Left ventricle myocardium inferior (tissue), 1 donor: ENCODE data around the gene WAC. TPM values are rescaled to one million over a fixed set of nuclear protein-coding genes. Genes with fewer than 3 reads are reported as not detected.

Source experiments
- DNase-seq: peaks from one replicate; pipeline ENCODE4 v3.0.0-alpha.2; 2020
- H3K27ac ChIP-seq: fragments of 200-600 bp; replicated peaks from 2 replicates; pipeline ENCODE4 v1.8.0; 2021
- H3K27me3 ChIP-seq: fragments of 200-600 bp; 2 replicates; pipeline ENCODE4 v1.8.0; 2021; ENCODE audit warnings: low read depth
- H3K36me3 ChIP-seq: fragments of 200-600 bp; 2 replicates; pipeline ENCODE4 v1.8.0; 2021
- H3K4me1 ChIP-seq: fragments of 200-600 bp; 2 replicates; pipeline ENCODE4 v1.8.0; 2021
- H3K4me3 ChIP-seq: fragments of 200-600 bp; 2 replicates; pipeline ENCODE4 v1.8.0; 2021; ENCODE audit warnings: mild to moderate bottlenecking, moderate library complexity
- H3K9me3 ChIP-seq: fragments of 200-600 bp; replicated peaks from 2 replicates; pipeline ENCODE4 v1.8.0; 2021
- CTCF ChIP-seq: fragments of 200-600 bp; IDR thresholded peaks from 2 replicates; pipeline ENCODE4 v1.8.0; 2021; ENCODE audit warnings: antibody characterized with exemption, mild to moderate bottlenecking, borderline replicate concordance
- intact Hi-C: fragments of 100-400 bp; cut with micrococcal nuclease; formaldehyde crosslinking; loops from one replicate; pipeline ENCODE4 v1.11.0; 2022
- total RNA-seq: library from RNA; stranded (reverse); fragmentation: NEBNext Ultra II Directional; extraction: Animal tissue kit (Norgen Biotek cat#: 25700); gene quantifications from one replicate; pipeline ENCODE4 v1.2.1, GENCODE V29; 2021
- donor health status: DM: no; HTN: yes; CAD: no; lungs with severe emphysema.

WAC gene
- total RNA-seq, 1 donor from 2014 or later, result 103 TPM

DNA sequence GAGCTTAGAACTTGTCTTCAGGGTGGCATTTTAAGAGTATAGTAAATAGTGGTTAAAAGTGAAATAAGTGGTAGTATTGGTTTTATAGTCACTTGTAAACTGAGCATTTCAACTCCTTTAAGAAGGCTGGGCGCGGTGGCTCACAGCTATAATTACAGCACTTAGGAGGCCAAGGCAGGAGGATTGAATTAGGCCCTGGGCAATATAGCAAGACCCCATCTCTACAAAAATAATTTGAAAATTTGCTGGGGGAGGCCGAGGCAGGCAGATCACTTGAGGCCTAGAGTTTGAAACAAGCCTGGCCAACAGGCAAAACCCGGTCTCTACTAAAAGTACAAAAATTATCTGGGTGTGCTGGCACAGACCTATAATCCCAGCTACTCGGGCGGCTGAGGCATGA is 80.0 kb downstream of the WAC start:
- Histone ChIP-seq H3K36me3 (peaks cover 98% of the 10 kb centered on the region), H3K27ac (no peak overlapping the region), H3K4me1 (peaks cover 24% of the 10 kb centered on the region), H3K9me3 (no peaks in the 10 kb centered on the region), H3K27me3 (no peaks in the 10 kb centered on the region), H3K4me3 (no peak overlapping the region)
- no peak for TF ChIP-seq CTCF
- DNase-seq, result no peak
- intact Hi-C loops, result no loop called here

DNA sequence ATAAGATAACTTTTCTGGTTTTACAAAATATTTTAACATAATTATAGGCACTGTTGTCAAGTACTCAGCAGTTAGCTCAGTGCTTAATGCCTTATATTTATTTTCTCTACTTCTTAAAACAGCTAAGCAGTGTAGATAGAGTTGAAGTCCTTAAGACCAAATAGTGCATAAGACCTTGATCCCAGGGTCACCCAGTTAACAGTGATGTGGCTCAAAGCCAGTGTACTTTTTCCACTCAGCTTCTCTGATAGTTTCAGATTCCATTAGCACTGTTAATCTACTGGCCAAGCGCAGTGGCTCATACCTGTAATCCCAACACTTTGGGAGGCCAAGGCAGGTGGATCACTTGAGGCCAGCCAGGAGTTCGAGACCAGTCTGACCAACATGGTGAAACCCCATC is 83.6 kb downstream of the WAC start:
- Histone ChIP-seq H3K36me3 (peaks cover 89% of the 10 kb centered on the region), H3K4me1 (peaks cover 18% of the 10 kb centered on the region)
- intact Hi-C loops, result no loop called here

DNA sequence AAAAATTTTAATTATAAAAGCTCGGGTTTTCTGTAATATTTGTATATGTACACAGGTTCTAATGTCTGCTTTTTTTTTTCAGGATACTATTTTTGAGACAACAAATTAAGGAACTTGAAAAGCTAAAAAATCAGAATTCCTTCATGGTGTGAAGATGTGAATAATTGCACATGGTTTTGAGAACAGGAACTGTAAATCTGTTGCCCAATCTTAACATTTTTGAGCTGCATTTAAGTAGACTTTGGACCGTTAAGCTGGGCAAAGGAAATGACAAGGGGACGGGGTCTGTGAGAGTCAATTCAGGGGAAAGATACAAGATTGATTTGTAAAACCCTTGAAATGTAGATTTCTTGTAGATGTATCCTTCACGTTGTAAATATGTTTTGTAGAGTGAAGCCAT is 86.5 kb downstream of the WAC start:
- no peak for TF ChIP-seq CTCF
- intact Hi-C loops, result no loop called here
- no peak overlapping the region for H3K27ac ChIP-seq
- H3K4me1 ChIP-seq, result peaks cover 11% of the 10 kb centered on the region
- H3K36me3 ChIP-seq, result peaks cover 67% of the 10 kb centered on the region
- DNase-seq, result no peak
- H3K9me3 ChIP-seq, result no peaks in the 10 kb centered on the region
- no peaks in the 10 kb centered on the region for H3K27me3 ChIP-seq
- H3K4me3 ChIP-seq, result no peak overlapping the region

More for the DNA sequence above, 83.6 kb downstream of the WAC start:
- Histone ChIP-seq H3K27me3 (no peaks in the 10 kb centered on the region), H3K4me3 (no peak overlapping the region), H3K27ac (no peak overlapping the region), H3K9me3 (no peaks in the 10 kb centered on the region)
- no peak for DNase-seq
- no peak for TF ChIP-seq CTCF

GRCh38 chr10:28620251-28620650 is 87.3 kb downstream of the WAC start:
- no peak for TF ChIP-seq CTCF
- intact Hi-C loops, result no loop called here
- H3K4me1 ChIP-seq, result peaks cover 11% of the 10 kb centered on the region

GRCh38 chr10:28623483-28623882 is 90.6 kb downstream of the WAC start:
- H3K9me3 ChIP-seq, result no peaks in the 10 kb centered on the region
- peaks cover 27% of the 10 kb centered on the region for H3K36me3 ChIP-seq
- H3K27me3 ChIP-seq, result no peaks in the 10 kb centered on the region
- TF ChIP-seq CTCF, result no peak
- intact Hi-C loops, result no loop called here
- no peak for DNase-seq
- peaks cover 7% of the 10 kb centered on the region for H3K4me1 ChIP-seq
- no peak overlapping the region for H3K4me3 ChIP-seq
- H3K27ac ChIP-seq, result no peak overlapping the region

More at GRCh38 chr10:28620251-28620650, 87.3 kb downstream of the WAC start:
- Histone ChIP-seq H3K27ac (no peak overlapping the region), H3K27me3 (no peaks in the 10 kb centered on the region), H3K36me3 (peaks cover 60% of the 10 kb centered on the region), H3K4me3 (no peak overlapping the region), H3K9me3 (no peaks in the 10 kb centered on the region)
- no peak for DNase-seq

- no peak for TF ChIP-seq CTCF
- no peak for DNase-seq
- Histone ChIP-seq H3K27me3 (no peaks in the 10 kb centered on the region), H3K4me3 (no peak overlapping the region), H3K27ac (no peak overlapping the region), H3K36me3 (peaks cover 19% of the 10 kb centered on the region), H3K9me3 (no peaks in the 10 kb centered on the region), H3K4me1 (peaks cover 7% of the 10 kb centered on the region)
- intact Hi-C loops, result no loop called here
Measured at GRCh38 chr10:28624351-28624750, 91.4 kb downstream of the WAC start.
